HEK293 (cell line): ENCODE results near the gene PPP4R4.

Experiments used
- IKZF3 ChIP-seq: fragments of 450-650 bp; IDR thresholded peaks from 2 replicates; pipeline ENCODE4 v1.5.0; 2018; ENCODE audit warnings: missing biosample characterization, mild to moderate bottlenecking, missing genetic modification characterization, moderate library complexity
- KLF7 ChIP-seq: fragments of 450-650 bp; formaldehyde crosslinking; IDR thresholded peaks from 2 replicates; pipeline ENCODE4 v1.5.1; 2016; ENCODE audit warnings: missing biosample characterization, missing genetic modification characterization, borderline replicate concordance
- KLF9 ChIP-seq: fragments of 450-650 bp; formaldehyde crosslinking; IDR thresholded peaks from 2 replicates; pipeline ENCODE4 v1.5.1; 2016; ENCODE audit warnings: missing biosample characterization, missing genetic modification characterization, low read depth
- PRDM1 ChIP-seq: fragments of 450-650 bp; formaldehyde crosslinking; IDR thresholded peaks from 2 replicates; pipeline ENCODE4; 2016; ENCODE audit warnings: missing biosample characterization, missing genetic modification characterization
- SP7 ChIP-seq: fragments of 450-650 bp; formaldehyde crosslinking; IDR thresholded peaks from 2 replicates; pipeline ENCODE4 v1.5.1; 2016; ENCODE audit warnings: missing biosample characterization, missing genetic modification characterization
- ZNF140 ChIP-seq: fragments of 450-650 bp; formaldehyde crosslinking; IDR thresholded peaks from 2 replicates; pipeline ENCODE4 v1.5.1; 2016; ENCODE audit warnings: missing biosample characterization, missing genetic modification characterization
- ZNF23 ChIP-seq: fragments of 450-650 bp; formaldehyde crosslinking; IDR thresholded peaks from 2 replicates; pipeline ENCODE4 v1.5.1; 2016; ENCODE audit warnings: missing biosample characterization, missing genetic modification characterization, borderline replicate concordance
- ZNF423 ChIP-seq: fragments of 450-650 bp; formaldehyde crosslinking; IDR thresholded peaks from 2 replicates; pipeline ENCODE4 v1.5.1; 2016; ENCODE audit warnings: missing biosample characterization, missing genetic modification characterization
- ZNF501 ChIP-seq: fragments of 450-650 bp; formaldehyde crosslinking; IDR thresholded peaks from 2 replicates; pipeline ENCODE4 v1.5.1; 2016; ENCODE audit warnings: missing biosample characterization, missing genetic modification characterization
- ZNF600 ChIP-seq: fragments of 450-650 bp; formaldehyde crosslinking; IDR thresholded peaks from 2 replicates; pipeline ENCODE4 v1.5.1; 2016; ENCODE audit warnings: missing biosample characterization, missing genetic modification characterization
- ZNF692 ChIP-seq: fragments of 450-650 bp; formaldehyde crosslinking; IDR thresholded peaks from 2 replicates; pipeline ENCODE4 v1.5.1; 2016; ENCODE audit warnings: missing biosample characterization, missing genetic modification characterization
- ZNF701 ChIP-seq: fragments of 450-650 bp; formaldehyde crosslinking; IDR thresholded peaks from 2 replicates; pipeline ENCODE4 v1.5.1; 2016; ENCODE audit warnings: missing biosample characterization, missing genetic modification characterization
- ZNF768 ChIP-seq: fragments of 450-650 bp; formaldehyde crosslinking; IDR thresholded peaks from 2 replicates; pipeline ENCODE4 v1.5.1; 2018; ENCODE audit warnings: missing biosample characterization, mild to moderate bottlenecking, missing genetic modification characterization
- TF ChIP-seq, protein P1 (sequence below): fragments of 450-650 bp; formaldehyde crosslinking; IDR thresholded peaks from 2 replicates; pipeline ENCODE4 v1.5.1; 2016; ENCODE audit warnings: missing biosample characterization, missing genetic modification characterization, low read depth
- TF ChIP-seq, protein P2 (sequence below): fragments of 450-650 bp; formaldehyde crosslinking; IDR thresholded peaks from 2 replicates; pipeline ENCODE4 v1.5.1; 2017; ENCODE audit warnings: missing biosample characterization, missing genetic modification characterization
- TF ChIP-seq, protein P3 (sequence below): fragments of 450-650 bp; IDR thresholded peaks from 2 replicates; pipeline ENCODE4 v1.5.1; 2018; ENCODE audit warnings: missing biosample characterization, missing genetic modification characterization
- TF ChIP-seq, protein P4 (sequence below): fragments of 450-650 bp; formaldehyde crosslinking; IDR thresholded peaks from 2 replicates; pipeline ENCODE4 v1.5.1; 2016; ENCODE audit warnings: missing biosample characterization, missing genetic modification characterization
- TF ChIP-seq, protein P5 (sequence below): fragments of 450-650 bp; formaldehyde crosslinking; optimal IDR thresholded peaks from 2 replicates; pipeline ENCODE3; 2016; ENCODE audit warnings: missing biosample characterization, mild to moderate bottlenecking, missing genetic modification characterization
- TF ChIP-seq, protein P6 (sequence below): fragments of 450-650 bp; formaldehyde crosslinking; conservative IDR thresholded peaks from 2 replicates; pipeline ENCODE4 v1.5.1; 2016; ENCODE audit warnings: low read depth, missing biosample characterization, missing genetic modification characterization
- TF ChIP-seq, protein P7 (sequence below): IDR thresholded peaks from 2 replicates; pipeline ENCODE4 v1.6.1; 2011; ENCODE audit warnings: mild to moderate bottlenecking, low read depth, low read length, borderline replicate concordance

The PPP4R4 gene

GRCh38 chr14:94129111-94129757, 44.9 kb upstream of the PPP4R4 start, which contains the start of gene IFI27L2 (continued):
- TF ChIP-seq, protein P1, sequence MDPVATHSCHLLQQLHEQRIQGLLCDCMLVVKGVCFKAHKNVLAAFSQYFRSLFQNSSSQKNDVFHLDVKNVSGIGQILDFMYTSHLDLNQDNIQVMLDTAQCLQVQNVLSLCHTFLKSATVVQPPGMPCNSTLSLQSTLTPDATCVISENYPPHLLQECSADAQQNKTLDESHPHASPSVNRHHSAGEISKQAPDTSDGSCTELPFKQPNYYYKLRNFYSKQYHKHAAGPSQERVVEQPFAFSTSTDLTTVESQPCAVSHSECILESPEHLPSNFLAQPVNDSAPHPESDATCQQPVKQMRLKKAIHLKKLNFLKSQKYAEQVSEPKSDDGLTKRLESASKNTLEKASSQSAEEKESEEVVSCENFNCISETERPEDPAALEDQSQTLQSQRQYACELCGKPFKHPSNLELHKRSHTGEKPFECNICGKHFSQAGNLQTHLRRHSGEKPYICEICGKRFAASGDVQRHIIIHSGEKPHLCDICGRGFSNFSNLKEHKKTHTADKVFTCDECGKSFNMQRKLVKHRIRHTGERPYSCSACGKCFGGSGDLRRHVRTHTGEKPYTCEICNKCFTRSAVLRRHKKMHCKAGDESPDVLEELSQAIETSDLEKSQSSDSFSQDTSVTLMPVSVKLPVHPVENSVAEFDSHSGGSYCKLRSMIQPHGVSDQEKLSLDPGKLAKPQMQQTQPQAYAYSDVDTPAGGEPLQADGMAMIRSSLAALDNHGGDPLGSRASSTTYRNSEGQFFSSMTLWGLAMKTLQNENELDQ: no peak
- TF ChIP-seq ZNF501 (no peak), ZNF768 (no peak), ZNF600 (tag by site-specific recombination) (peak; percentile 41; the same call in 1 of the 2 replicates), ZNF423 (tag by site-specific recombination) (peak; percentile 50; the same call in 1 of the 2 replicates), ZNF140 (tag by site-specific recombination) (no peak), ZNF701 (tag by site-specific recombination) (no peak), IKZF3 (tag by site-specific recombination) (0 out of 2 replicates have a peak, but pooled peaks have one; percentile 12), PRDM1 (tag by site-specific recombination) (peak; percentile 97), KLF7 (tag by site-specific recombination) (no peak), ZNF692 (tag by site-specific recombination) (0 out of 2 replicates have a peak, but pooled peaks have one; percentile 12), KLF9 (peak; percentile 79), SP7 (peak; percentile 20; the same call in 1 of the 2 replicates), ZNF23 (tag by site-specific recombination) (no peak)
- TF ChIP-seq, protein P2, sequence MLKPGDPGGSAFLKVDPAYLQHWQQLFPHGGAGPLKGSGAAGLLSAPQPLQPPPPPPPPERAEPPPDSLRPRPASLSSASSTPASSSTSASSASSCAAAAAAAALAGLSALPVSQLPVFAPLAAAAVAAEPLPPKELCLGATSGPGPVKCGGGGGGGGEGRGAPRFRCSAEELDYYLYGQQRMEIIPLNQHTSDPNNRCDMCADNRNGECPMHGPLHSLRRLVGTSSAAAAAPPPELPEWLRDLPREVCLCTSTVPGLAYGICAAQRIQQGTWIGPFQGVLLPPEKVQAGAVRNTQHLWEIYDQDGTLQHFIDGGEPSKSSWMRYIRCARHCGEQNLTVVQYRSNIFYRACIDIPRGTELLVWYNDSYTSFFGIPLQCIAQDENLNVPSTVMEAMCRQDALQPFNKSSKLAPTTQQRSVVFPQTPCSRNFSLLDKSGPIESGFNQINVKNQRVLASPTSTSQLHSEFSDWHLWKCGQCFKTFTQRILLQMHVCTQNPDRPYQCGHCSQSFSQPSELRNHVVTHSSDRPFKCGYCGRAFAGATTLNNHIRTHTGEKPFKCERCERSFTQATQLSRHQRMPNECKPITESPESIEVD: no peak
- TF ChIP-seq, protein P3, sequence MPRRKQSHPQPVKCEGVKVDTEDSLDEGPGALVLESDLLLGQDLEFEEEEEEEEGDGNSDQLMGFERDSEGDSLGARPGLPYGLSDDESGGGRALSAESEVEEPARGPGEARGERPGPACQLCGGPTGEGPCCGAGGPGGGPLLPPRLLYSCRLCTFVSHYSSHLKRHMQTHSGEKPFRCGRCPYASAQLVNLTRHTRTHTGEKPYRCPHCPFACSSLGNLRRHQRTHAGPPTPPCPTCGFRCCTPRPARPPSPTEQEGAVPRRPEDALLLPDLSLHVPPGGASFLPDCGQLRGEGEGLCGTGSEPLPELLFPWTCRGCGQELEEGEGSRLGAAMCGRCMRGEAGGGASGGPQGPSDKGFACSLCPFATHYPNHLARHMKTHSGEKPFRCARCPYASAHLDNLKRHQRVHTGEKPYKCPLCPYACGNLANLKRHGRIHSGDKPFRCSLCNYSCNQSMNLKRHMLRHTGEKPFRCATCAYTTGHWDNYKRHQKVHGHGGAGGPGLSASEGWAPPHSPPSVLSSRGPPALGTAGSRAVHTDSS (tag by site-specific recombination): no peak
- TF ChIP-seq, protein P4, sequence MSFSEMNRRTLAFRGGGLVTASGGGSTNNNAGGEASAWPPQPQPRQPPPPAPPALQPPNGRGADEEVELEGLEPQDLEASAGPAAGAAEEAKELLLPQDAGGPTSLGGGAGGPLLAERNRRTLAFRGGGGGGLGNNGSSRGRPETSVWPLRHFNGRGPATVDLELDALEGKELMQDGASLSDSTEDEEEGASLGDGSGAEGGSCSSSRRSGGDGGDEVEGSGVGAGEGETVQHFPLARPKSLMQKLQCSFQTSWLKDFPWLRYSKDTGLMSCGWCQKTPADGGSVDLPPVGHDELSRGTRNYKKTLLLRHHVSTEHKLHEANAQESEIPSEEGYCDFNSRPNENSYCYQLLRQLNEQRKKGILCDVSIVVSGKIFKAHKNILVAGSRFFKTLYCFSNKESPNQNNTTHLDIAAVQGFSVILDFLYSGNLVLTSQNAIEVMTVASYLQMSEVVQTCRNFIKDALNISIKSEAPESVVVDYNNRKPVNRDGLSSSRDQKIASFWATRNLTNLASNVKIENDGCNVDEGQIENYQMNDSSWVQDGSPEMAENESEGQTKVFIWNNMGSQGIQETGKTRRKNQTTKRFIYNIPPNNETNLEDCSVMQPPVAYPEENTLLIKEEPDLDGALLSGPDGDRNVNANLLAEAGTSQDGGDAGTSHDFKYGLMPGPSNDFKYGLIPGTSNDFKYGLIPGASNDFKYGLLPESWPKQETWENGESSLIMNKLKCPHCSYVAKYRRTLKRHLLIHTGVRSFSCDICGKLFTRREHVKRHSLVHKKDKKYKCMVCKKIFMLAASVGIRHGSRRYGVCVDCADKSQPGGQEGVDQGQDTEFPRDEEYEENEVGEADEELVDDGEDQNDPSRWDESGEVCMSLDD (tag by site-specific recombination): 0 out of 2 replicates have a peak, but pooled peaks have one; percentile 17
- TF ChIP-seq, protein P5, sequence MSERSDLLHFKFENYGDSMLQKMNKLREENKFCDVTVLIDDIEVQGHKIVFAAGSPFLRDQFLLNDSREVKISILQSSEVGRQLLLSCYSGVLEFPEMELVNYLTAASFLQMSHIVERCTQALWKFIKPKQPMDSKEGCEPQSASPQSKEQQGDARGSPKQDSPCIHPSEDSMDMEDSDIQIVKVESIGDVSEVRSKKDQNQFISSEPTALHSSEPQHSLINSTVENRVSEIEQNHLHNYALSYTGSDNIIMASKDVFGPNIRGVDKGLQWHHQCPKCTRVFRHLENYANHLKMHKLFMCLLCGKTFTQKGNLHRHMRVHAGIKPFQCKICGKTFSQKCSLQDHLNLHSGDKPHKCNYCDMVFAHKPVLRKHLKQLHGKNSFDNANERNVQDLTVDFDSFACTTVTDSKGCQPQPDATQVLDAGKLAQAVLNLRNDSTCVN (tag by site-specific recombination): peak; percentile 9
- TF ChIP-seq, protein P6, sequence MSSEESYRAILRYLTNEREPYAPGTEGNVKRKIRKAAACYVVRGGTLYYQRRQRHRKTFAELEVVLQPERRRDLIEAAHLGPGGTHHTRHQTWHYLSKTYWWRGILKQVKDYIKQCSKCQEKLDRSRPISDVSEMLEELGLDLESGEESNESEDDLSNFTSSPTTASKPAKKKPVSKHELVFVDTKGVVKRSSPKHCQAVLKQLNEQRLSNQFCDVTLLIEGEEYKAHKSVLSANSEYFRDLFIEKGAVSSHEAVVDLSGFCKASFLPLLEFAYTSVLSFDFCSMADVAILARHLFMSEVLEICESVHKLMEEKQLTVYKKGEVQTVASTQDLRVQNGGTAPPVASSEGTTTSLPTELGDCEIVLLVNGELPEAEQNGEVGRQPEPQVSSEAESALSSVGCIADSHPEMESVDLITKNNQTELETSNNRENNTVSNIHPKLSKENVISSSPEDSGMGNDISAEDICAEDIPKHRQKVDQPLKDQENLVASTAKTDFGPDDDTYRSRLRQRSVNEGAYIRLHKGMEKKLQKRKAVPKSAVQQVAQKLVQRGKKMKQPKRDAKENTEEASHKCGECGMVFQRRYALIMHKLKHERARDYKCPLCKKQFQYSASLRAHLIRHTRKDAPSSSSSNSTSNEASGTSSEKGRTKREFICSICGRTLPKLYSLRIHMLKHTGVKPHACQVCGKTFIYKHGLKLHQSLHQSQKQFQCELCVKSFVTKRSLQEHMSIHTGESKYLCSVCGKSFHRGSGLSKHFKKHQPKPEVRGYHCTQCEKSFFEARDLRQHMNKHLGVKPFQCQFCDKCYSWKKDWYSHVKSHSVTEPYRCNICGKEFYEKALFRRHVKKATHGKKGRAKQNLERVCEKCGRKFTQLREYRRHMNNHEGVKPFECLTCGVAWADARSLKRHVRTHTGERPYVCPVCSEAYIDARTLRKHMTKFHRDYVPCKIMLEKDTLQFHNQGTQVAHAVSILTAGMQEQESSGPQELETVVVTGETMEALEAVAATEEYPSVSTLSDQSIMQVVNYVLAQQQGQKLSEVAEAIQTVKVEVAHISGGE (tag by site-specific recombination): no peak
- TF ChIP-seq, protein P7, sequence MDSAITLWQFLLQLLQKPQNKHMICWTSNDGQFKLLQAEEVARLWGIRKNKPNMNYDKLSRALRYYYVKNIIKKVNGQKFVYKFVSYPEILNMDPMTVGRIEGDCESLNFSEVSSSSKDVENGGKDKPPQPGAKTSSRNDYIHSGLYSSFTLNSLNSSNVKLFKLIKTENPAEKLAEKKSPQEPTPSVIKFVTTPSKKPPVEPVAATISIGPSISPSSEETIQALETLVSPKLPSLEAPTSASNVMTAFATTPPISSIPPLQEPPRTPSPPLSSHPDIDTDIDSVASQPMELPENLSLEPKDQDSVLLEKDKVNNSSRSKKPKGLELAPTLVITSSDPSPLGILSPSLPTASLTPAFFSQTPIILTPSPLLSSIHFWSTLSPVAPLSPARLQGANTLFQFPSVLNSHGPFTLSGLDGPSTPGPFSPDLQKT: no peak
